HCT116 (cell line): ENCODE results near the gene FBXO47. TPM values are rescaled to one million over a fixed set of nuclear protein-coding genes. Genes with fewer than 3 reads are reported as not detected.

Source experiments
- ATAC-seq: fragments of 200-7000 bp; cut with Tn5 transposase; 2 replicates; pipeline ENCODE4 v1.9.1; 2020; ENCODE audit warnings: mild to moderate bottlenecking, moderate library complexity
- BruUV-seq: library from RNA; stranded (reverse); fragments of 400-500 nt; replicated peaks from 2 replicates; lab custom pipeline; 2021; lab: Mats Ljungman, UMichigan
- CTCF ChIA-PET: fragments of 300-600 bp; sonication (Branson Sonifier 250); formaldehyde crosslinking; loops from one replicate; lab custom pipeline; 2021; ENCODE audit warnings: antibody characterized with exemption; lab: Charles Lee
- POLR2A ChIA-PET: fragments of 300-600, 350-600 bp; sonication (Branson Sonifier 250); formaldehyde crosslinking; loops from one replicate; lab custom pipeline; 2021; ENCODE audit warnings: antibody characterized with exemption; lab: Charles Lee
- RAD21 ChIA-PET, 2 experiments: fragments of 300-600 bp; sonication (Branson Sonifier 250); formaldehyde crosslinking; loops; one replicate each; lab custom pipeline; 2023; ENCODE audit warnings: low total read pairs in 2 of 2; ENCODE audit not compliant: uncharacterized antibody in 2 of 2, unreplicated experiment in 2 of 2, low non-redundant PET in 1 of 2; lab: Charles Lee
- DNase-seq: peaks from one replicate; pipeline ENCODE4 v3.0.0-alpha.2; 2010; ENCODE audit warnings: low read depth, low spot score
- H2AFZ ChIP-seq: fragments of 200-600 bp; shearing (Covaris generic), sonication (generic); 2 replicates; pipeline ENCODE4 v1.6.1; 2017; ENCODE audit warnings: low read depth, mixed run types, mixed read lengths, antibody characterized with exemption, low read length; ENCODE audit not compliant: poor library complexity, severe bottlenecking
- H3K27ac ChIP-seq: 2 replicates; pipeline ENCODE4 v1.5.1; 2012; ENCODE audit warnings: low read depth, low read length
- H3K27me3 ChIP-seq: fragments of 200-600 bp; sonication (generic); 2 replicates; pipeline ENCODE4 v1.6.1; 2016; ENCODE audit warnings: mixed run types, low read length, mixed read lengths; ENCODE audit not compliant: insufficient read depth
- H3K36me3 ChIP-seq, 2 experiments: fragments of 200-500 bp in 1 of 2; fragments of 200-600 bp in 1 of 2; sonication (Bioruptor generic) in 1 of 2; sonication (generic) in 1 of 2; 2 replicates each; pipeline versions ENCODE4 v1.5.1 to v1.6.1; 2014 to 2016; ENCODE audit warnings: low read length in 2 of 2, inconsistent platforms in 1 of 2, mixed read lengths in 1 of 2, mixed run types in 1 of 2; ENCODE audit not compliant: insufficient read depth in 2 of 2, control insufficient read depth in 1 of 2
- H3K4me1 ChIP-seq, 2 experiments: fragments of 200-600 bp in 1 of 2; sonication (generic) in 1 of 2; 2 replicates each; pipeline versions ENCODE4 v1.5.1 to v1.6.1; 2012 to 2017; ENCODE audit warnings: low read length in 2 of 2, inconsistent platforms in 1 of 2, mild to moderate bottlenecking in 1 of 2, mixed read lengths in 1 of 2, mixed run types in 1 of 2, moderate library complexity in 1 of 2; ENCODE audit not compliant: insufficient read depth in 2 of 2, control insufficient read depth in 1 of 2
- H3K4me2 ChIP-seq: fragments of 200-600 bp; sonication (generic); 2 replicates; pipeline ENCODE4 v1.6.1; 2017; ENCODE audit warnings: mixed run types, low read length, mixed read lengths
- H3K4me3 ChIP-seq, 2 experiments: fragments of 200-600 bp in 1 of 2; sonication (generic) in 1 of 2; replicated peaks in 1 of 2; 2 replicates each; pipeline ENCODE4 v1.5.1; 2011 to 2016; ENCODE audit warnings: low read length in 2 of 2, control low read depth in 1 of 2, low read depth in 1 of 2, mild to moderate bottlenecking in 1 of 2, mixed read lengths in 1 of 2, mixed run types in 1 of 2
- H3K79me2 ChIP-seq: fragments of 200-600 bp; sonication (generic); 2 replicates; pipeline ENCODE4 v1.6.1; 2017; ENCODE audit warnings: mild to moderate bottlenecking, mixed run types, low read length, moderate library complexity, mixed read lengths; ENCODE audit not compliant: insufficient read depth
- H3K9ac ChIP-seq: fragments of 200-600 bp; sonication (generic); 2 replicates; pipeline ENCODE4 v1.6.1; 2016; ENCODE audit warnings: low read length, mixed read lengths
- H3K9me2 ChIP-seq: fragments of 200-600 bp; sonication (generic), shearing (Covaris generic); 2 replicates; pipeline ENCODE4 v1.6.1; 2017; ENCODE audit warnings: mixed run types, mild to moderate bottlenecking, moderate library complexity; ENCODE audit not compliant: insufficient read depth
- H3K9me3 ChIP-seq, 2 experiments: fragments of 200-500 bp in 1 of 2; fragments of 200-600 bp in 1 of 2; sonication (Bioruptor generic) in 1 of 2; sonication (generic) in 1 of 2; 2 replicates each; pipeline ENCODE4 v1.6.1; 2014 to 2017; ENCODE audit warnings: low read length in 2 of 2, mixed read lengths in 2 of 2, inconsistent platforms in 1 of 2, low read depth in 1 of 2, mild to moderate bottlenecking in 1 of 2, mixed run types in 1 of 2, moderate library complexity in 1 of 2; ENCODE audit not compliant: control insufficient read depth in 1 of 2, insufficient read depth in 1 of 2
- H4K20me1 ChIP-seq: fragments of 200-600 bp; sonication (generic), shearing (Covaris generic); 2 replicates; pipeline ENCODE4 v1.6.1; 2017; ENCODE audit warnings: mixed run types, mild to moderate bottlenecking, moderate library complexity; ENCODE audit not compliant: insufficient read depth
- CEBPB ChIP-seq: IDR thresholded peaks from 2 replicates; pipeline ENCODE4 v1.6.1; 2012; ENCODE audit warnings: low read depth
- EZH2phosphoT487 ChIP-seq: fragments of 200-600 bp; IDR thresholded peaks from 2 replicates; pipeline ENCODE4 v1.6.1; 2018; ENCODE audit warnings: antibody characterized with exemption, borderline replicate concordance
- ZBTB33 ChIP-seq: IDR thresholded peaks from 2 replicates; pipeline ENCODE4 v1.6.1; 2011; ENCODE audit warnings: mild to moderate bottlenecking, low read length, moderate library complexity; ENCODE audit not compliant: insufficient replicate concordance; ENCODE audit errors: extremely low read depth
- intact Hi-C: fragments of 100-400 bp; cut with micrococcal nuclease; formaldehyde crosslinking; loops from 2 replicates; pipeline ENCODE4 v1.10.0; 2022
- total RNA-seq: library from RNA; stranded (reverse); gene quantifications from one replicate; pipeline ENCODE4 v1.2.1, GENCODE V29; 2021; ENCODE audit not compliant: unreplicated experiment
- TF ChIP-seq, protein P1 (sequence below), 3 experiments: fragments of 200-600 bp in 1 of 3; sonication (generic) in 1 of 3; IDR thresholded peaks in 2 of 3; conservative IDR thresholded peaks in 1 of 3; 2 replicates each; pipeline ENCODE4 v1.5.1; 2012 to 2017; ENCODE audit warnings: low read depth in 2 of 3, low read length in 2 of 3, antibody characterized with exemption in 1 of 3, borderline replicate concordance in 1 of 3, control low read depth in 1 of 3, mild to moderate bottlenecking in 1 of 3, mixed read lengths in 1 of 3, mixed run types in 1 of 3, moderate library complexity in 1 of 3; ENCODE audit not compliant: insufficient read depth in 1 of 3
- TF ChIP-seq, protein P2 (sequence below): IDR thresholded peaks from 2 replicates; pipeline ENCODE4 v1.6.1; 2012

The FBXO47 gene
- total RNA-seq, 1 experiment from 2014 or later: not detected

DNA sequence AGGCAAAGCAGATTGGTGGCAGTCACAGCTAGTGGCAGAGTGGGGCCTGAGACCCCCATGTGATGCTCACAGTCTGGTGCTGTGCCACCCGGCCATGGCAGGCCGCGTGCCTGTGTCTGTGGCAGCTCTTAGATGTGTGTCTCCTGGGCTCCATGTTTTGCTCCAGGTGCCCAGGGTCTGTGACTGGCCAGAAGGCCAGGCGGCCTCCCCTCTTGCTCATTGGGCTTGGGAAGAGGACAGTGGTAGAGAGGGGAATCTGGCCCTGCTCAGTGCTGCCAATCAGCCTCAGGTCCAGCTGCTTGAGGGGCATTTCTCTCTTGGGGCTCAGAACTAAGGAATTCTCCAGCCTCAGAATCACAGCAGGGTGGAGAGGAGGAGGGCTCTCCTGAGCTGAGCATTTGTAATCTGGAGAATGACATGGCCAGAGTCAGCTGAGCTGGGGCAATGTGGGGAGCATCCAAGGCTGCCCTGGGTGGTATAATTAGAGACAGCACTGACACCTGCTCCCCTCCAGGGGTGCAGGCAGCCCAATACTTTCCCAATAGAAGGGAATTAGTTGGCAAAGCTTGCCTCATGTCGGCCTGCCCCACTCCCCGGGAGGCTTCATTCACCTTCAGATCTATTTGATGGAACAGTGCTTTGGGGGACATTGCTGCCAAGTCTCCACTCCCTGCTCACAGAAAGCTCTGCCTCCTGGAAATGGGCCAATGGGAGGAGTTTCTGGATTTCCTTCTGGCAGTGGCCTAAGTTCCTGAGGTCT lies 44.5 kb downstream of the FBXO47 start:
- POLR2A ChIA-PET: no interaction called here
- Histone ChIP-seq H3K27ac (no peak overlapping the region), H2AFZ (no peak overlapping the region), H3K9ac (no peak overlapping the region), H3K4me3 (no peak overlapping the region), H3K4me1 (peaks cover 6 to 15% of the 10 kb centered on the region in 2 experiments), H3K4me2 (no peak overlapping the region), H3K9me2 (no peaks in the 10 kb centered on the region), H4K20me1 (no peaks in the 10 kb centered on the region), H3K27me3 (no peaks in the 10 kb centered on the region), H3K9me3 (no peaks in the 10 kb centered on the region), H3K36me3 (peaks cover 8 to 17% of the 10 kb centered on the region in 2 experiments; a peak in 3 of 4 replicates), H3K79me2 (no peaks in the 10 kb centered on the region)
- DNase-seq (no peak), ATAC-seq (peak; percentile 55)
- RAD21 ChIA-PET: no interaction called here
- TF ChIP-seq EZH2phosphoT487 (no peak), CEBPB (no peak), ZBTB33 (no peak)
- TF ChIP-seq, protein P1, sequence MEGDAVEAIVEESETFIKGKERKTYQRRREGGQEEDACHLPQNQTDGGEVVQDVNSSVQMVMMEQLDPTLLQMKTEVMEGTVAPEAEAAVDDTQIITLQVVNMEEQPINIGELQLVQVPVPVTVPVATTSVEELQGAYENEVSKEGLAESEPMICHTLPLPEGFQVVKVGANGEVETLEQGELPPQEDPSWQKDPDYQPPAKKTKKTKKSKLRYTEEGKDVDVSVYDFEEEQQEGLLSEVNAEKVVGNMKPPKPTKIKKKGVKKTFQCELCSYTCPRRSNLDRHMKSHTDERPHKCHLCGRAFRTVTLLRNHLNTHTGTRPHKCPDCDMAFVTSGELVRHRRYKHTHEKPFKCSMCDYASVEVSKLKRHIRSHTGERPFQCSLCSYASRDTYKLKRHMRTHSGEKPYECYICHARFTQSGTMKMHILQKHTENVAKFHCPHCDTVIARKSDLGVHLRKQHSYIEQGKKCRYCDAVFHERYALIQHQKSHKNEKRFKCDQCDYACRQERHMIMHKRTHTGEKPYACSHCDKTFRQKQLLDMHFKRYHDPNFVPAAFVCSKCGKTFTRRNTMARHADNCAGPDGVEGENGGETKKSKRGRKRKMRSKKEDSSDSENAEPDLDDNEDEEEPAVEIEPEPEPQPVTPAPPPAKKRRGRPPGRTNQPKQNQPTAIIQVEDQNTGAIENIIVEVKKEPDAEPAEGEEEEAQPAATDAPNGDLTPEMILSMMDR (IDR thresholded peaks at IDR 0.05 in 2 of 3, conservative IDR thresholded peaks at IDR 0.05 in 1 of 3; ENCODE audit: borderline replicate concordance in 1 of 3, insufficient read depth in 1 of 3, low read depth in 2 of 3, low read length in 2 of 3): peak in 2 of 3 experiments; percentile 4 to 23; a peak in 1 of 6 replicates
- TF ChIP-seq, protein P2, sequence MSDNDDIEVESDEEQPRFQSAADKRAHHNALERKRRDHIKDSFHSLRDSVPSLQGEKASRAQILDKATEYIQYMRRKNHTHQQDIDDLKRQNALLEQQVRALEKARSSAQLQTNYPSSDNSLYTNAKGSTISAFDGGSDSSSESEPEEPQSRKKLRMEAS: no peak
- BruUV-seq: no TSS peak
- intact Hi-C loops: no loop called here
- CTCF ChIA-PET: interaction anchor here (1.2 to 1.9 kb wide), 3 partner anchors 15 to 242 kb away, joined by 3 to 7 read pairs (median 4); no protein-coding TSS in a partner anchor
